CD4-positive, alpha-beta memory T cell (primary cell): ENCODE measurements around the gene PIGR. TPM values are rescaled to one million over a fixed set of nuclear protein-coding genes. Genes with fewer than 3 reads are reported as not detected.

Experiments used
- CTCF ChIA-PET: fragments of 350-600 bp; sonication (Branson Sonifier 250); formaldehyde crosslinking; loops from one replicate; lab custom pipeline; 2021; ENCODE audit warnings: inconsistent platforms; ENCODE audit not compliant: partially characterized antibody; lab: Charles Lee
- POLR2A ChIA-PET: fragments of 350-600 bp; sonication (Branson Sonifier 250); formaldehyde crosslinking; loops from one replicate; lab custom pipeline; 2021; ENCODE audit not compliant: partially characterized antibody; lab: Charles Lee
- DNase-seq, 5 donors: peaks; one replicate each; pipeline versions ENCODE4 v3.0.0 to v3.0.0-alpha.2; 2020 to 2022; ENCODE audit warnings: mixed read lengths in 1 of 5
- H3K27ac ChIP-seq: one replicate; pipeline ENCODE4 v1.7.0; 2013; ENCODE audit warnings: low read depth, low read length
- H3K27me3 ChIP-seq: 2 replicates; pipeline ENCODE4 v1.7.0; 2013; ENCODE audit warnings: mild to moderate bottlenecking, low read length, moderate library complexity; ENCODE audit not compliant: insufficient read depth
- H3K36me3 ChIP-seq: 2 replicates; pipeline ENCODE4 v1.7.0; 2013; ENCODE audit warnings: mild to moderate bottlenecking, low read length, moderate library complexity; ENCODE audit not compliant: insufficient read depth
- H3K4me1 ChIP-seq: 2 replicates; pipeline ENCODE4 v1.7.0; 2013; ENCODE audit warnings: mild to moderate bottlenecking, low read length, moderate library complexity; ENCODE audit not compliant: insufficient read depth
- H3K4me3 ChIP-seq, 2 donors: one replicate each; pipeline ENCODE4 v1.7.0; 2013; ENCODE audit warnings: low read length in 2 of 2, mild to moderate bottlenecking in 1 of 2
- H3K9me3 ChIP-seq, 2 donors: one replicate each; pipeline ENCODE4 v1.7.0; 2013; ENCODE audit warnings: low read length in 2 of 2, control low read depth in 1 of 2; ENCODE audit not compliant: control insufficient read depth in 1 of 2
- H3K27ac Mint-ChIP-seq, 7 donors: one replicate each; pipeline ENCODE4 v1.8.0; 2020 to 2021; ENCODE audit warnings: mixed read lengths in 7 of 7, mild to moderate bottlenecking in 6 of 7, inconsistent platforms in 3 of 7, moderate library complexity in 3 of 7
- H3K27me3 Mint-ChIP-seq, 2 donors: one replicate each; pipeline ENCODE4 v1.8.0; 2020 to 2021; ENCODE audit warnings: mixed read lengths in 2 of 2
- H3K36me3 Mint-ChIP-seq, 2 donors: one replicate each; pipeline ENCODE4 v1.8.0; 2020 to 2021; ENCODE audit warnings: mixed read lengths in 2 of 2, inconsistent platforms in 1 of 2, mild to moderate bottlenecking in 1 of 2
- H3K4me1 Mint-ChIP-seq, 4 donors: one replicate each; pipeline ENCODE4 v1.8.0; 2020 to 2021; ENCODE audit warnings: mixed read lengths in 4 of 4, mild to moderate bottlenecking in 1 of 4
- H3K4me3 Mint-ChIP-seq, 8 donors: one replicate each; pipeline ENCODE4 v1.8.0; 2020 to 2021; ENCODE audit warnings: mixed read lengths in 8 of 8, mild to moderate bottlenecking in 7 of 8, moderate library complexity in 6 of 8, inconsistent platforms in 3 of 8
- H3K9me3 Mint-ChIP-seq, 8 donors: one replicate each; pipeline ENCODE4 v1.8.0; 2020 to 2021; ENCODE audit warnings: mixed read lengths in 8 of 8, mild to moderate bottlenecking in 5 of 8, inconsistent platforms in 3 of 8, moderate library complexity in 1 of 8
- intact Hi-C: fragments of 100-400 bp; cut with micrococcal nuclease; formaldehyde crosslinking; loops from one replicate; pipeline ENCODE4 v1.15.1; 2023
- polyA plus RNA-seq, 2 donors: library from polyadenylated mRNA; unstranded; fragments of 300-500 nt; fragmentation: Illumina TruSeq; gene quantifications; one replicate each; pipeline ENCODE4 v1.2.3, GENCODE V29; 2021
- total RNA-seq, 2 experiments: library from RNA; stranded (reverse); gene quantifications; one replicate each; pipeline ENCODE4 v1.2.3, GENCODE V29; 2021

The PIGR gene
- total and polyA plus RNA-seq, 4 experiments from 2014 or later: not detected

- intact Hi-C loops: no loop called here
- no peak overlapping the region for H3K27ac ChIP-seq
- no peak overlapping the region for H3K4me3 ChIP-seq
- Mint-ChIP-seq H3K4me3 (peak overlapping the region in 5 of 8 donors; percentile 21 to 59 (median 52)), H3K27me3 (no peaks in the 10 kb centered on the region), H3K27ac (peak overlapping the region in 6 of 7 donors; percentile 42 to 88 (median 65)), H3K4me1 (peaks cover 58 to 86% (median 75%) of the 10 kb centered on the region in 4 donors), H3K36me3 (peaks cover 69 to 75% of the 10 kb centered on the region in 2 donors), H3K9me3 (peaks cover 0 to 5% (median 0%) of the 10 kb centered on the region in 8 donors)
- ChIA-PET POLR2A (interaction anchor here (0.9 to 11.6 kb wide), 11 partner anchors 10 to 272 kb away, joined by 3 to 211 read pairs (median 10); partner anchors contain the start of genes DYRK3, FCMR and IL24), CTCF (interaction anchor here (0.7 to 6.0 kb wide), 10 partner anchors 11 to 182 kb away, joined by 4 to 66 read pairs (median 10); partner anchors contain the start of genes FCMR and IL20)
- no peak for DNase-seq
- H3K36me3 ChIP-seq: peaks cover 59% of the 10 kb centered on the region
- H3K4me1 ChIP-seq: peaks cover 78% of the 10 kb centered on the region
- H3K9me3 ChIP-seq: no peaks in the 10 kb centered on the region
- no peaks in the 10 kb centered on the region for H3K27me3 ChIP-seq
Measured at GRCh38 chr1:206907304-206907991, 38.8 kb downstream of the PIGR start.

GRCh38 chr1:206905295-206906164, 40.7 kb downstream of the PIGR start:
- intact Hi-C loops: no loop called here
- H3K9me3 ChIP-seq: no peaks in the 10 kb centered on the region
- peaks cover 42% of the 10 kb centered on the region for H3K36me3 ChIP-seq
- CTCF ChIA-PET: interaction anchor here (0.8 to 6.0 kb wide), 18 partner anchors 10 to 270 kb away, joined by 3 to 66 read pairs (median 4); partner anchors contain the start of genes DYRK3, FCMR and IL20
- H3K4me1 ChIP-seq: peaks cover 60% of the 10 kb centered on the region
- peaks cover 60 to 66% of the 10 kb centered on the region in 2 donors for H3K36me3 Mint-ChIP-seq
- H3K4me3 Mint-ChIP-seq: peak overlapping the region; percentile 49 to 80 (median 69)
- H3K9me3 Mint-ChIP-seq: peaks cover 0 to 3% (median 0%) of the 10 kb centered on the region in 8 donors
- H3K4me3 ChIP-seq: no peak overlapping the region
- H3K27me3 Mint-ChIP-seq: no peaks in the 10 kb centered on the region
- H3K27ac ChIP-seq: peak overlapping the region; percentile 31
- H3K27ac Mint-ChIP-seq: peak overlapping the region; percentile 67 to 95 (median 85)
- DNase-seq: no peak
- POLR2A ChIA-PET: interaction anchor here (0.7 to 11.6 kb wide), 16 partner anchors 9 to 170 kb away, joined by 3 to 211 read pairs (median 6); partner anchors contain the start of genes FCMR and IL24
- H3K27me3 ChIP-seq: no peaks in the 10 kb centered on the region
- H3K4me1 Mint-ChIP-seq: peaks cover 45 to 78% (median 60%) of the 10 kb centered on the region in 4 donors

- peaks cover 0 to 3% (median 0%) of the 10 kb centered on the region in 8 donors for H3K9me3 Mint-ChIP-seq
- peaks cover 46 to 76% (median 56%) of the 10 kb centered on the region in 4 donors for H3K4me1 Mint-ChIP-seq
- peaks cover 51% of the 10 kb centered on the region for H3K4me1 ChIP-seq
- H3K27me3 ChIP-seq: no peaks in the 10 kb centered on the region
- peak overlapping the region in 7 of 8 donors; percentile 21 to 79 (median 59) for H3K4me3 Mint-ChIP-seq
- CTCF ChIA-PET: interaction anchor here (0.7 to 6.0 kb wide), 7 partner anchors 8 to 179 kb away, joined by 3 to 66 read pairs (median 4); no protein-coding TSS in a partner anchor
- DNase-seq: no peak
- H3K9me3 ChIP-seq: no peaks in the 10 kb centered on the region
- intact Hi-C loops: no loop called here
- H3K27me3 Mint-ChIP-seq: no peaks in the 10 kb centered on the region
- H3K27ac ChIP-seq: peak overlapping the region; percentile 31
- H3K27ac Mint-ChIP-seq: peak overlapping the region in 6 of 7 donors; percentile 64 to 93 (median 84)
- peaks cover 58 to 64% of the 10 kb centered on the region in 2 donors for H3K36me3 Mint-ChIP-seq
- H3K36me3 ChIP-seq: peaks cover 36% of the 10 kb centered on the region
- POLR2A ChIA-PET: interaction anchor here (0.7 to 11.6 kb wide), 11 partner anchors 8 to 169 kb away, joined by 3 to 211 read pairs (median 12); partner anchors contain the start of genes FCMR and IL24
- no peak overlapping the region for H3K4me3 ChIP-seq
Measured at GRCh38 chr1:206904423-206905142, 41.7 kb downstream of the PIGR start.

GRCh38 chr1:206903687-206904086, 42.6 kb downstream of the PIGR start:
- intact Hi-C loops: no loop called here
- H3K4me3 ChIP-seq: no peak overlapping the region
- Mint-ChIP-seq H3K4me1 (peaks cover 42 to 75% (median 52%) of the 10 kb centered on the region in 4 donors), H3K4me3 (no peak overlapping the region), H3K9me3 (peaks cover 0 to 3% (median 0%) of the 10 kb centered on the region in 8 donors), H3K27me3 (no peaks in the 10 kb centered on the region), H3K27ac (peak overlapping the region; percentile 0 to 85 (median 52)), H3K36me3 (peaks cover 55 to 60% of the 10 kb centered on the region in 2 donors)
- no peaks in the 10 kb centered on the region for H3K27me3 ChIP-seq
- ChIA-PET CTCF (interaction anchor here (5.2 kb wide), 1 partner anchor 8 kb away, joined by 30 read pairs; no protein-coding TSS in a partner anchor), POLR2A (interaction anchor here (1.1 to 11.6 kb wide), 7 partner anchors 9 to 159 kb away, joined by 3 to 211 read pairs (median 8); partner anchors contain the start of gene FCMR)
- no peaks in the 10 kb centered on the region for H3K9me3 ChIP-seq
- DNase-seq: no peak
- peaks cover 42% of the 10 kb centered on the region for H3K4me1 ChIP-seq
- no peak overlapping the region for H3K27ac ChIP-seq
- peaks cover 36% of the 10 kb centered on the region for H3K36me3 ChIP-seq

GRCh38 chr1:206902702-206903101, 43.6 kb downstream of the PIGR start:
- no peak for DNase-seq
- peaks cover 35 to 66% (median 44%) of the 10 kb centered on the region in 4 donors for H3K4me1 Mint-ChIP-seq
- peaks cover 0 to 3% (median 0%) of the 10 kb centered on the region in 8 donors for H3K9me3 Mint-ChIP-seq
- peak overlapping the region; percentile 25 to 80 (median 61) for H3K27ac Mint-ChIP-seq
- peaks cover 33% of the 10 kb centered on the region for H3K36me3 ChIP-seq
- intact Hi-C loops: no loop called here
- H3K27ac ChIP-seq: no peak overlapping the region
- peaks cover 33% of the 10 kb centered on the region for H3K4me1 ChIP-seq
- no peak overlapping the region for H3K4me3 Mint-ChIP-seq
- CTCF ChIA-PET: interaction anchor here (0.6 to 5.2 kb wide), 3 partner anchors 9 to 31 kb away, joined by 4 to 30 read pairs (median 6); no protein-coding TSS in a partner anchor
- H3K9me3 ChIP-seq: no peaks in the 10 kb centered on the region
- H3K36me3 Mint-ChIP-seq: peaks cover 47 to 52% of the 10 kb centered on the region in 2 donors
- POLR2A ChIA-PET: interaction anchor here (1.1 to 11.6 kb wide), 7 partner anchors 10 to 158 kb away, joined by 3 to 211 read pairs (median 8); partner anchors contain the start of gene FCMR
- no peak overlapping the region for H3K4me3 ChIP-seq
- H3K27me3 ChIP-seq: no peaks in the 10 kb centered on the region
- no peaks in the 10 kb centered on the region for H3K27me3 Mint-ChIP-seq

- ChIA-PET CTCF (interaction anchor here (1.8 to 5.2 kb wide), 2 partner anchors 10 to 32 kb away, joined by 6 to 30 read pairs; no protein-coding TSS in a partner anchor), POLR2A (interaction anchor here (2.4 to 11.6 kb wide), 5 partner anchors 7 to 24 kb away, joined by 10 to 211 read pairs (median 37); partner anchors contain the start of gene FCMR)
- Histone ChIP-seq H3K9me3 (no peaks in the 10 kb centered on the region), H3K36me3 (peaks cover 26% of the 10 kb centered on the region), H3K27me3 (no peaks in the 10 kb centered on the region), H3K27ac (no peak overlapping the region), H3K4me1 (peaks cover 25% of the 10 kb centered on the region), H3K4me3 (no peak overlapping the region)
- Mint-ChIP-seq H3K27me3 (no peaks in the 10 kb centered on the region), H3K36me3 (peaks cover 47 to 51% of the 10 kb centered on the region in 2 donors), H3K9me3 (peaks cover 0 to 3% (median 0%) of the 10 kb centered on the region in 8 donors), H3K27ac (peak overlapping the region in 2 of 7 donors; percentile 6 to 53), H3K4me3 (no peak overlapping the region), H3K4me1 (peaks cover 32 to 63% (median 41%) of the 10 kb centered on the region in 4 donors)
- no peak for DNase-seq
- intact Hi-C loops: no loop called here
Measured at GRCh38 chr1:206901944-206902343, 44.3 kb downstream of the PIGR start.
